Calu3 (cell line): ENCODE results near the gene DROSHA. TPM values are rescaled to one million over a fixed set of nuclear protein-coding genes. Genes with fewer than 3 reads are reported as not detected.

Source experiments
- BruUV-seq: library from RNA; stranded (reverse); fragments of 400-500 nt; replicated peaks from 2 replicates; lab custom pipeline; 2021; lab: Mats Ljungman, UMichigan
- CTCF ChIA-PET: fragments of 300-600 bp; sonication (Branson Sonifier 250); formaldehyde crosslinking; loops from one replicate; lab custom pipeline; 2022; ENCODE audit warnings: antibody characterized with exemption; lab: Charles Lee
- DNase-seq: peaks from one replicate; pipeline ENCODE4 v3.0.0; 2022
- H3K27ac Mint-ChIP-seq: one replicate; pipeline ENCODE4 v1.8.0; 2022; ENCODE audit warnings: mixed read lengths; ENCODE audit not compliant: unreplicated experiment
- H3K27me3 Mint-ChIP-seq: one replicate; pipeline ENCODE4 v1.8.0; 2022; ENCODE audit warnings: mixed read lengths; ENCODE audit not compliant: unreplicated experiment
- H3K36me3 Mint-ChIP-seq: one replicate; pipeline ENCODE4 v1.8.0; 2022; ENCODE audit warnings: mild to moderate bottlenecking, moderate library complexity, mixed read lengths; ENCODE audit not compliant: insufficient read depth, unreplicated experiment
- H3K4me1 Mint-ChIP-seq: one replicate; pipeline ENCODE4 v1.8.0; 2022; ENCODE audit warnings: mild to moderate bottlenecking, low read depth, mixed read lengths; ENCODE audit not compliant: unreplicated experiment
- H3K4me3 Mint-ChIP-seq: one replicate; pipeline ENCODE4 v1.8.0; 2022; ENCODE audit warnings: mild to moderate bottlenecking, low read depth, moderate library complexity, mixed read lengths; ENCODE audit not compliant: unreplicated experiment
- H3K9me3 Mint-ChIP-seq: one replicate; pipeline ENCODE4 v1.8.0; 2022; ENCODE audit warnings: low read depth, mixed read lengths; ENCODE audit not compliant: unreplicated experiment
- CTCF ChIP-seq: fragments of 200-600 bp; IDR thresholded peaks from one replicate; pipeline ENCODE4 v1.8.0; 2022; ENCODE audit warnings: antibody characterized with exemption; ENCODE audit not compliant: unreplicated experiment
- intact Hi-C: fragments of 100-400 bp; cut with micrococcal nuclease; formaldehyde crosslinking; loops from one replicate; pipeline ENCODE4 v1.10.0; 2022; ENCODE audit not compliant: unreplicated experiment
- total RNA-seq: library from RNA; stranded (reverse); gene quantifications from 2 replicates; pipeline ENCODE4 v1.2.3, GENCODE V29; 2022

The DROSHA gene
- total RNA-seq, 1 experiment from 2014 or later, result 72.5 TPM

- H3K27me3 Mint-ChIP-seq, result no peaks in the 10 kb centered on the region
- H3K9me3 Mint-ChIP-seq, result no peaks in the 10 kb centered on the region
- H3K27ac Mint-ChIP-seq, result no peak overlapping the region
- BruUV-seq, result no TSS peak
- no peak for DNase-seq
- intact Hi-C loops, result no loop called here
- peaks cover 15% of the 10 kb centered on the region for H3K36me3 Mint-ChIP-seq
- CTCF ChIA-PET, result interaction anchor here (0.5 kb wide), 1 partner anchor 175 kb away, joined by 4 read pairs; no protein-coding TSS in a partner anchor
- H3K4me3 Mint-ChIP-seq, result no peak overlapping the region
- no peaks in the 10 kb centered on the region for H3K4me1 Mint-ChIP-seq
- TF ChIP-seq CTCF, result no peak
Observed at GRCh38 chr5:31504529-31504928, 27.4 kb downstream of the DROSHA start.

GRCh38 chr5:31502506-31502905, 29.4 kb downstream of the DROSHA start:
- Mint-ChIP-seq H3K4me1 (no peaks in the 10 kb centered on the region), H3K36me3 (peaks cover 20% of the 10 kb centered on the region)
- intact Hi-C loops, result no loop called here

GRCh38 chr5:31500256-31500655, 31.6 kb downstream of the DROSHA start:
- BruUV-seq, result no TSS peak
- Mint-ChIP-seq H3K27me3 (no peaks in the 10 kb centered on the region), H3K36me3 (peaks cover 12% of the 10 kb centered on the region)

More at GRCh38 chr5:31502506-31502905, 29.4 kb downstream of the DROSHA start:
- Mint-ChIP-seq H3K4me3 (no peak overlapping the region), H3K27me3 (no peaks in the 10 kb centered on the region), H3K9me3 (no peaks in the 10 kb centered on the region), H3K27ac (no peak overlapping the region)
- TF ChIP-seq CTCF, result no peak
- no TSS peak for BruUV-seq
- no peak for DNase-seq
- CTCF ChIA-PET, result interaction anchor here (0.6 kb wide), 1 partner anchor 12 kb away, joined by 3 read pairs; no protein-coding TSS in a partner anchor

GRCh38 chr5:31496891-31497290, 35.0 kb downstream of the DROSHA start:
- no peak overlapping the region for H3K27ac Mint-ChIP-seq
- H3K4me3 Mint-ChIP-seq, result no peak overlapping the region
- no peak for TF ChIP-seq CTCF
- CTCF ChIA-PET, result no interaction called here
- intact Hi-C loops, result no loop called here
- no peak for DNase-seq
- H3K36me3 Mint-ChIP-seq, result peaks cover 12% of the 10 kb centered on the region
- no peaks in the 10 kb centered on the region for H3K9me3 Mint-ChIP-seq
- no TSS peak for BruUV-seq
- no peaks in the 10 kb centered on the region for H3K4me1 Mint-ChIP-seq
- H3K27me3 Mint-ChIP-seq, result no peaks in the 10 kb centered on the region

More at GRCh38 chr5:31500256-31500655, 31.6 kb downstream of the DROSHA start:
- CTCF ChIA-PET, result no interaction called here
- no peak for TF ChIP-seq CTCF
- no peak for DNase-seq
- Mint-ChIP-seq H3K27ac (no peak overlapping the region), H3K4me1 (no peaks in the 10 kb centered on the region), H3K9me3 (no peaks in the 10 kb centered on the region), H3K4me3 (no peak overlapping the region)
- intact Hi-C loops, result no loop called here
